Heart right ventricle (tissue), 16 donors: ENCODE data around the gene PCDH15. TPM values are rescaled to one million over a fixed set of nuclear protein-coding genes. Genes with fewer than 3 reads are reported as not detected.

ENCODE experiments used
- ATAC-seq, 8 donors: fragments of 200-7000 bp; cut with Tn5 transposase; one replicate each; pipeline ENCODE4 v1.9.1; 2020; ENCODE audit warnings: mild to moderate bottlenecking in 8 of 8, moderate library complexity in 8 of 8, moderate number of reproducible peaks in 1 of 8
- DNase-seq, 2 donors: peaks; one replicate each; pipeline ENCODE4 v3.0.0-alpha.2; 2020
- H3K27ac ChIP-seq, 10 donors: fragments of 200-600 bp; sonication (generic) in 2 of 10; one replicate each; pipeline versions ENCODE4 v1.5.0 to v1.8.0; 2020 to 2022; ENCODE audit warnings: mild to moderate bottlenecking in 3 of 10
- H3K27me3 ChIP-seq, 7 donors: fragments of 200-600 bp; one replicate each; pipeline ENCODE4 v1.8.0; 2021 to 2022; ENCODE audit warnings: mild to moderate bottlenecking in 2 of 7
- H3K36me3 ChIP-seq, 9 donors: fragments of 200-600 bp; sonication (generic) in 1 of 9; one replicate each; pipeline versions ENCODE4 v1.5.0 to v1.8.0; 2020 to 2022; ENCODE audit warnings: mild to moderate bottlenecking in 2 of 9
- H3K4me1 ChIP-seq, 9 donors: fragments of 200-600 bp; sonication (generic) in 1 of 9; one replicate each; pipeline versions ENCODE4 v1.5.0 to v1.8.0; 2020 to 2022; ENCODE audit warnings: mild to moderate bottlenecking in 4 of 9
- H3K4me3 ChIP-seq, 10 donors: fragments of 200-600 bp; sonication (generic) in 2 of 10; one replicate each; pipeline versions ENCODE4 v1.5.0 to v1.8.0; 2020 to 2022; ENCODE audit warnings: mild to moderate bottlenecking in 7 of 10, moderate library complexity in 2 of 10
- H3K9me3 ChIP-seq, 11 donors: fragments of 200-600 bp in 10 of 11; sonication (generic) in 2 of 11; one replicate each; pipeline versions ENCODE4 v1.5.0 to v1.8.0; 2013 to 2022; ENCODE audit warnings: mild to moderate bottlenecking in 2 of 11, control low read depth in 1 of 11, moderate library complexity in 1 of 11
- CTCF ChIP-seq, 9 donors: fragments of 200-600 bp; sonication (generic) in 2 of 9; IDR thresholded peaks; one replicate each; pipeline versions ENCODE4 v1.5.0 to v1.8.0; 2021 to 2022; ENCODE audit warnings: antibody characterized with exemption in 9 of 9, mild to moderate bottlenecking in 5 of 9, moderate library complexity in 1 of 9
- WGBS, 2 donors: extraction: QIAGEN DNeasy Blood & Tissue Kit; methylation state at CpG; one replicate each; pipeline ENCODE4 v1.1.7; 2013; ENCODE audit warnings: inconsistent platforms in 1 of 2; 5-methylcytosine and 5-hydroxymethylcytosine counted together
- intact Hi-C, 10 donors: fragments of 100-400 bp; cut with DNase I; formaldehyde crosslinking; loops; one replicate each; pipeline versions ENCODE4 v1.11.1 to v1.14.2; 2022
- polyA plus RNA-seq, 2 donors: library from polyadenylated mRNA; stranded (reverse); fragments of 200-250 nt; gene quantifications; one replicate each; pipeline ENCODE4 v1.2.3, GENCODE V29; 2013
- total RNA-seq, 10 donors: library from RNA; stranded (reverse); fragmentation: NEBNext Ultra II Directional in 3 of 10; extraction: Animal tissue kit (Norgen Biotek cat#: 25700) in 3 of 10; gene quantifications; one replicate each; pipeline versions ENCODE4 v1.2.1 to v1.2.4, GENCODE V29; 2021 to 2023
- donor health status: Arrhythmogenic right ventricular cardiomyopathy.
- donor health status: ischemic (EF 13 %, LVEDD 7.1; RV severe dilation, severe dysfunction).
- donor health status: healthy with polysubstance abuse.
- donor health status: DM: no; HTN: yes; CAD: no.
- donor health status: DM: no; HTN: no; CAD: no.
- donor health status: ischemic (EF 25% LVEDD 6.9; RV normal size, moderate dysfunction).
- donor health status: ischemic (EF 25% LVEDD 5.7; RV mildly dilated, moderate dysfunction).
- donor health status: healthy.
- donor health status: DM: yes; HTN: yes; CAD: no.
- donor health status: Ischemic cardiomyopathy.
- donor health status: ischemic (EF 35%, LVEDD 5.7; RV mildly dilated, moderate dysfunction).
- donor health status: nonischemic (EF 11% LVEDD 7.7; RV severe dilation, severe dysfunction).
- donor health status: DM: yes; HTN: yes; CAD: no.
- donor health status: PGD.
- donor health status: ischemic (EF 29% LVEDD 5.4; RV normal size, mild dysfunction).
- donor health status: nonischemic (EF 23%, LVEDD 6.1; RV moderate dilation, normal function).

The PCDH15 gene
- total and polyA plus RNA-seq, 12 donors: 0.05 to 1.00 (median 0.34) TPM

- no peak for TF ChIP-seq CTCF (IDR thresholded peaks at IDR 0.05)
- WGBS, 2 donors: 81 to 94% methylated on average over 1 of the region's 1 CpG
- Histone ChIP-seq H3K9me3 (peaks cover 0 to 7% (median 0%) of the 10 kb centered on the region in 11 donors), H3K4me1 (no peaks in the 10 kb centered on the region), H3K4me3 (no peak overlapping the region), H3K36me3 (no peaks in the 10 kb centered on the region), H3K27ac (no peak overlapping the region), H3K27me3 (no peaks in the 10 kb centered on the region)
- no peak for DNase-seq
- no peak for ATAC-seq
- intact Hi-C loops: no loop called here
Measured at GRCh38 chr10:54011117-54011516, 789.9 kb downstream of the PCDH15 start.

DNA sequence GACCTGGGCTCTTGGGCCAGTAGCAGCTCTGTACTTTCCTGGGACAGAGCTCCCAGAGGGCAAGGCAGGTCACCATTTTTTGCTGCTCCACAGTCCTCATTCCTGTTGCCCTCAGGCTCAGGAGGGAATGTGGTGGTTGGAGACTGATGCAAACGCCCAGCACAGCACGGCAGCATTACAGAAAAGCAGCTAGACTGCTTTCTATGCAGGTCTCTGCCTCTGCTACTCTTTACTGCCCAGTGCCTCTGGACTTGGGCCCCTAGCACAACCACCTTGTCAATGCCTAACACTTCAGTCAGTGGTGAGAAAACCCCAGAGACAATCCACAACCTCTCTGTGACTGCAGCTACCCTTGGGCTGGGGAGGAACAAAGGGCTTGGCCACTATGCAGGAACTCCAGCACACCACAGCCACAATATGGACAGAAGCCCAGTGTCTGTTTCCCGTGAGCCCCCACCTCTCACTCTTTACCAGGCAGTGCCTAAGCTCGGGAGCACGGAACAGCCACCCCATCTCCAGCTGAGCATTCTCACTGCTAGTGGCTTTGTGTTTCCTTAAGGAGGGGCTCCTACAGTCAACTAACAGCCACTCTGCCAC is 790.6 kb downstream of the PCDH15 start:
- 78 to 79% methylated on average over 5 of the region's 5 CpGs for WGBS, 2 donors
- Histone ChIP-seq H3K27ac (no peak overlapping the region), H3K9me3 (peaks cover 0 to 6% (median 0%) of the 10 kb centered on the region in 11 donors), H3K4me3 (no peak overlapping the region), H3K27me3 (no peaks in the 10 kb centered on the region), H3K36me3 (no peaks in the 10 kb centered on the region), H3K4me1 (no peaks in the 10 kb centered on the region)
- no peak for DNase-seq
- intact Hi-C loops: no loop called here
- TF ChIP-seq CTCF (IDR thresholded peaks at IDR 0.05): no peak
- no peak for ATAC-seq

DNA sequence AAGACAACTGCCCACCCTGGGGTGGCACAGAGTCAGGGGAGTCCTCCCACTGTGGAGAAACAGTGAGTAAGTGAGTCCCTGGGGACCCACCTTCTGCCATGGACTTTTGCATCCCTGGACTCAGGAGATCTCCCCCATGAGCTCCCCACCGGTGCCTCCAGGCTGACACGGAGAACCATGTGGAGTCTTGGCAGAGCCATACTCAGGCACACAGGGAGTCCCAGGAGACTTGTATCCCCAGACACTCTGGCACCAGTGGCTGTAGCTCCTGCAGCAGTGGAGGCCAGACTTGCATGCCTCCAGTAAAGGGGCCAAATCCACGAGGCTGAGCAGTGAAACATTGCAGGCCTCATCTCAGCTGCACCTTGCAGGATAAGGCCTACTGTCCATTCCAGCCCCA is 791.4 kb downstream of the PCDH15 start:
- no peak for ATAC-seq
- no peaks in the 10 kb centered on the region for H3K4me1 ChIP-seq
- H3K4me3 ChIP-seq: no peak overlapping the region
- no peaks in the 10 kb centered on the region for H3K27me3 ChIP-seq
- no peak overlapping the region for H3K27ac ChIP-seq
- TF ChIP-seq CTCF (IDR thresholded peaks at IDR 0.05): no peak
- WGBS, 2 donors: 62 to 75% methylated on average over 3 of the region's 3 CpGs
- no peak for DNase-seq
- H3K9me3 ChIP-seq: peaks cover 0 to 7% (median 0%) of the 10 kb centered on the region in 11 donors
- no peaks in the 10 kb centered on the region for H3K36me3 ChIP-seq
- intact Hi-C loops: no loop called here

GRCh38 chr10:54002077-54002476 is 799.0 kb downstream of the PCDH15 start:
- no peak for ATAC-seq
- H3K27me3 ChIP-seq: no peaks in the 10 kb centered on the region

More at GRCh38 chr10:54002077-54002476, 799.0 kb downstream of the PCDH15 start:
- no peak overlapping the region for H3K27ac ChIP-seq
- no peak for DNase-seq
- H3K36me3 ChIP-seq: no peaks in the 10 kb centered on the region
- no peaks in the 10 kb centered on the region for H3K4me1 ChIP-seq
- intact Hi-C loops: no loop called here
- H3K9me3 ChIP-seq: peaks cover 0 to 7% (median 0%) of the 10 kb centered on the region in 11 donors
- H3K4me3 ChIP-seq: no peak overlapping the region
- TF ChIP-seq CTCF (IDR thresholded peaks at IDR 0.05): no peak
- 93 to 96% methylated on average over 1 of the region's 1 CpG for WGBS, 2 donors
